Neural crest cell (in vitro differentiated cells): Measurements from ENCODE around the gene PDHX. TPM values are rescaled to one million over a fixed set of nuclear protein-coding genes. Genes with fewer than 3 reads are reported as not detected.

ENCODE experiments used
- DNase-seq: peaks from one replicate; pipeline ENCODE4 v3.0.0; 2021; ENCODE audit warnings: low read depth, mixed read lengths, low spot score
- H3K27ac Mint-ChIP-seq: one replicate; pipeline ENCODE4 v1.8.0; 2021; ENCODE audit warnings: mild to moderate bottlenecking, mixed read lengths; ENCODE audit not compliant: unreplicated experiment
- H3K27me3 Mint-ChIP-seq: 2 replicates; pipeline ENCODE4 v1.8.0; 2021; ENCODE audit warnings: low read depth, mild to moderate bottlenecking, mixed read lengths
- H3K36me3 Mint-ChIP-seq: 2 replicates; pipeline ENCODE4 v1.8.0; 2021; ENCODE audit warnings: low read depth, mild to moderate bottlenecking, mixed read lengths
- H3K4me1 Mint-ChIP-seq: 2 replicates; pipeline ENCODE4 v1.8.0; 2021; ENCODE audit warnings: mixed read lengths
- H3K4me3 Mint-ChIP-seq: one replicate; pipeline ENCODE4 v1.8.0; 2021; ENCODE audit warnings: mild to moderate bottlenecking, mixed read lengths
- H3K9me3 Mint-ChIP-seq: 2 replicates; pipeline ENCODE4 v1.8.0; 2021; ENCODE audit warnings: mixed read lengths
- CTCF ChIP-seq: fragments of 200-600 bp; sonication (generic); conservative IDR thresholded peaks from 2 replicates; pipeline ENCODE4 v1.5.0; 2021; ENCODE audit warnings: antibody characterized with exemption, mild to moderate bottlenecking
- microRNA-seq: library from miRNA; unstranded; fragments of <30 nt; microRNA quantifications from one replicate; pipeline ENCODE4, GENCODE V29; 2020
- total RNA-seq: library from RNA; stranded (reverse); gene quantifications from 2 replicates; pipeline ENCODE4 v1.2.1, GENCODE V29; 2021

Gene PDHX
- total RNA-seq, 1 donor from 2014 or later, result 38.6 TPM

- Mint-ChIP-seq H3K36me3 (no peaks in the 10 kb centered on the region), H3K27me3 (peaks cover 11% of the 10 kb centered on the region), H3K4me1 (no peaks in the 10 kb centered on the region), H3K27ac (no peak overlapping the region), H3K4me3 (no peak overlapping the region), H3K9me3 (no peaks in the 10 kb centered on the region)
- TF ChIP-seq CTCF, result no peak
- no peak for DNase-seq
Measured at GRCh38 chr11:35042913-35043312, 126.5 kb downstream of the PDHX start.

- Mint-ChIP-seq H3K27ac (no peak overlapping the region), H3K4me1 (no peaks in the 10 kb centered on the region), H3K36me3 (no peaks in the 10 kb centered on the region), H3K9me3 (peaks cover 5% of the 10 kb centered on the region), H3K4me3 (no peak overlapping the region), H3K27me3 (peaks cover 11% of the 10 kb centered on the region)
- TF ChIP-seq CTCF, result no peak
- no peak for DNase-seq
Measured at GRCh38 chr11:35043936-35044335, 127.5 kb downstream of the PDHX start.

- no peaks in the 10 kb centered on the region for H3K36me3 Mint-ChIP-seq
- H3K27ac Mint-ChIP-seq, result no peak overlapping the region
- no peak overlapping the region for H3K4me3 Mint-ChIP-seq
- no peak for DNase-seq
- H3K9me3 Mint-ChIP-seq, result peaks cover 5% of the 10 kb centered on the region
- no peaks in the 10 kb centered on the region for H3K4me1 Mint-ChIP-seq
- peaks cover 8% of the 10 kb centered on the region for H3K27me3 Mint-ChIP-seq
- TF ChIP-seq CTCF, result no peak
Measured at GRCh38 chr11:35045236-35045820, 128.9 kb downstream of the PDHX start.

Small RNA genes lying within 50 kb of the gene (microRNA-seq; reads per million reads assigned to microRNA genes)
- gene MIR1343, result 63.4 reads per million, percentile 55 among the genes with 10 or more reads in this experiment

Other genes with a start within 250 kb of the PDHX start
- 25.1 and 29.8 TPM in 2 replicates for gene APIP, start 239 bp upstream of the PDHX start, total RNA-seq
- 0.65 and 1.4 TPM in 2 replicates for gene CD44, start 222.6 kb downstream of the PDHX start, total RNA-seq